Stromal cell of bone marrow (primary cell): ENCODE measurements around the gene LAMB1.

Source experiments
- DNase-seq: peaks from one replicate; pipeline ENCODE4 v3.0.0-alpha.2; 2012; ENCODE audit warnings: low read depth

The LAMB1 gene

DNA sequence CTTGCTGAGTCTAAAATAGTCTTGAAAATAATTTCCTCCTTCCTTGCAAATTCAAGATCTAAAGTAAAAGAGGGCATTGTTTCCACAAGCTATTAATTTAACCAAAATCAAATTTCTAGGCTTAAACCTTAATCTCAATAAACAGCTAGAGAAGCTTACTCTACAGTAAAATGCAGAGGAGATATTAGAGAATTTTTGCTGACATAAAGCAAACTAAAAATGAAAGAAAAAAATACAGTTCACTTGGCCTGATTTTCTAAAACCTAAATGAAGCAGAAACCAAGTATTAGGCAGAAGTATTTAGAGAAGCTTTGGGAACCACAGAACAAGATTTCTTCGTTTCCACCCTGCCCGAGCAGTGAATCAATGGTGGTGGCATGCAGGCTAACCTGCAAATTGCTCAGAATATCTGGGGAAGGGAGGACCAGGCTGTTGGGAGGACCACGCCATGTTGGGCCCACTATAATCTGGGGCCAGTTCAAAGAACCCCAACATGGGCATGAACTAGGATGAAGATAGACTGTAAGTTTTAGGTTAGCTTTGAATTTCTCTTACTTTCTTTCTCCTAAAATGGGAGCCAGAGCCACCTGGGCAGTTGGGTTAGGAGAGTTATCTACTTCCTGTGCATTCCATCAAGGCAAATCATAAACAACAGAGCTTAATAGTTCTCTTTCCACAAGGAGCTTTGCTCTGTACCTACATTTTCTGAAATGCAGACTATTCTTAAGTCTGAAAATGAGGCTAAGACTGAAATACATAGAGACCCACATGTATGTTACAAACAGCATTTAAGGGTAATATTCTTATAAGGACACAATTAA, 4.1 kb downstream of the LAMB1 start:
- no peak for DNase-seq

DNA sequence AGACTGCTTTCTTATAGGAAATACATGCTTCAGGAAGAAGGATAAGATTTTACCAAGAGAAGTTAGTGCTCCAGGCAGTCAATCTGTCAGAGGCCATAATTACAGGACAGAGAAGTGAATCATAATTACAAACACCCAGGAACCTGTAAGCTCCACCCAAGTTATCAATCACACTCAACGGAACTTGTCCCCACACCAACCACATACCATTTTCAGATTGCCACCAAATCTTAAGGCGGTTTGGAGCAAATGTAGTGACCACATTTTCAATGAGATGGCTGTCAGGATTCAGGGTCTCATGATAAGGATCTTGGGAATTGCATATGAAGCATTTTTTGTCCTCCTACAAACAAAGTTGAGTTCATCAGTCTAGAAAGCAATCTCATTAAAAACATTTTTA, 4.8 kb downstream of the LAMB1 start:
- no peak for DNase-seq

DNA sequence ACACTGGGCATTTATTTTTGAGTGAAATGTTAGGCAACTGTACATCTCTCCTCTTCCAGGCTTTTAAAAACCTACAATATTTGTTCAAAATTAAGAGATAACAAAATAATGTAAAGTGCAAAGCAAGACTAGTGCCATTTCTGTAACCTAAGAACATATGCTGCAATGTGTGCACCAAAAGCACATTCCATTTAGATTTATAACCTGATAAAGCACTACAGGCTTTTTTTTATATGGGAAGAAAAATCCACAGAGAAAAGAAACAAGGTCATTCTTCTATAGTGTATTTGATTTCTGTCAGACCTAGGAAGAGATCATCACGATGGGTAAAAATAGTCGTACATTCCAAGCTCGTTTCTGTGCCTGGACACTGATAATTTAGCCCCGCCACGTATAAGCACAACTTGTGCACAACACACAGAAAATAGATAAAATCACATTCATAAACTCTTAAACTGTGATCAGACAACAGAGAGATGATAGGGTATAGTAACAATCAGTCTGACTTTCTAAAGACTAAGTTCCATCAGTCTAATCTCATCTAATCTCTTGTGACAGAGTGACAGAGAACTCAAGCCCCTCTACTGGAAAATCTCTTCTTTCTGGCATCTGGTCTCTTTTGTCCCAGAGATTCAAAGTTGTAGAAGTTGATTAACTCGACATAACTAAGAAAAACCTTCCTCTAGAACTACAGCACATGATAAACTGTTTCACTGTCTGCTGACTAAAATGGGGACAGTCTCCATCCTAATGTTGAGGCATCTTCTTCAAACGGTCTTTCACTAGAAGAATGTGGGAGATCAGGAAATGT, 6.7 kb downstream of the LAMB1 start:
- no peak for DNase-seq

DNA sequence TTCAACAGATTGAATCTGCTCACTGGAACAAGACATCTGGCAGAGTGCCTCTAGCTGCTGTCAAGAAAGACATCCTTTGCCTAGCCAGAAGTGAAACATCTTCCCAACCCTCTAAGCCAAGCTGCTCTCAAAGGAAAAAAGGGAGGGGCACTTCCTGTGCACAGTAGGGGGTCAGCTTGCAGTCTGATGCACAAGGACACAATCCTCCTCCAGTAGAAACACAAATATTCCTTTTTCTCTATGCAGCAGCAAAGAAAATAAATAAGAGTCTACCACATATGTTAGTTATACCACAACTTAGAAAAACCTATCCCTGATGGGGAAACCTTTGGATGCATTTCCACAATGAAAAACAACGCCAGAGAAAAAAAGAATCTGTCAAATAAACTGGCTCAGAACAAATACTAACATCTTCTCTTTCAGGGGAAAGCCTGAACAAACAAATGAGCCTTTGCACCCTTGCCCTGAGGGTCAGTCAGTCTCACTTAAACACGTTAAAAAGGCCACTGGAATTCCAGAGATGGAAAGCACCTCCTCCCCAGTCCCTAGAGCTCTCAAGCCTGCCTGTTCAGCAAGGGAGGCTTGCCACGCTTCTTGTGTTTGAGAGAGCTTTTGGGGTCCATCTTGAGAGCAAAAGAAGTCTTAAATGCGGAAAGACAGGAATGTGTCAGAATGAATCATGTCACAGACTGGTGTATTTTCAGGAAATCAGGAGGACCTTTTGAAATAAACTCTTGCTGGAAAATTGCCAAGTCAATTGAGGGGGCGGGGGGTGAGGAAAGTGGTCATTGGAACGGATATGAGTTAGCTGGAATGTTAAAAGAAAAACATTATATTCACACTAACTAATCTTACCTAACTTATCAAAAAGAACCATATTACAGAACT, 7.5 kb downstream of the LAMB1 start:
- DNase-seq = peak; percentile 76

DNA sequence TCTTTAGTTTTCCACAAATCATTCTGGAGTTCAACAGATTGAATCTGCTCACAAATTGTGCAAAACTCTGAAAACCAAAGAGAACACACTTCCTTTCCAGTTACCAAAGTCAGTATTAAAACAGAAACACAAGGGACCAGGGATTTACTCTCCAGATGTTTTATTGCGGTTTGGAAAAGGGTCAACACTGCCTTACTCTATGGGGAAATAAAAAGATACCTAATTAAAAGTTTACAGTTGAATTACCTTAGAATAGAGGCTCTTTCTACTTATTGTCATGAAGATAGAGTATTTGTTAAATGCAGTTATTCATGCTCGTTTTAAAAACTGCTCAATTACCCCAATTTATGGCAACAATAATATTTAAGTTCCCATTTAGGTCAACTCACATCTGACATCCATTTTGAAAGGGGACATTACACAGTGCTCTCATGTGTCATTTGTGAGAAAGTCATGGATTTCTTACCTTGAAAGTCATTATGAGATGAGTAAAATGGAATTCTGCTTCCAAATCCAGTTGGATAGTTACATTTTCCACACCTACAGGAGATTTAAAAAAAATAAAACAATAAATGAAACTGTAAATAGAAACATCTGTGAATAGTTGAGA, 8.4 kb downstream of the LAMB1 start:
- DNase-seq = no peak

DNA sequence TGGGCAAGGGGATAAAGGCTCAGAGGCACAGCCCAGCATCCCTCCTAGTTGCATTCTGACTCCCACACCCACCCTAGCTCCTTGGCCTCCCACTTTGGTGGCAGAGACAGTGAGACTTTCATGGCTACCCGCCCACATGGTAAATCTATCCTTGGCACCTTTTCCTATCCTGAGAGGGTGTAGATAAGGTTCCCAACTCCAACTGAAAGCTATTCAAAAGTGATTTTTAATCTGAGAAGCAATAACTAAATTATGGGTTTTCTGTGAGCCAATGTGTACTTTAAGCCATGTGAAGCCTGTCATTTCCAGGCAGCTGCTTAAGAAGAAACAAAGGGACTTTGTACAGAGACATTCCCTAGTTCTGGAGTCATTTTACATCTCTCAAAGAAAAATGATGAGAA, 9.1 kb downstream of the LAMB1 start:
- DNase-seq = no peak

DNA sequence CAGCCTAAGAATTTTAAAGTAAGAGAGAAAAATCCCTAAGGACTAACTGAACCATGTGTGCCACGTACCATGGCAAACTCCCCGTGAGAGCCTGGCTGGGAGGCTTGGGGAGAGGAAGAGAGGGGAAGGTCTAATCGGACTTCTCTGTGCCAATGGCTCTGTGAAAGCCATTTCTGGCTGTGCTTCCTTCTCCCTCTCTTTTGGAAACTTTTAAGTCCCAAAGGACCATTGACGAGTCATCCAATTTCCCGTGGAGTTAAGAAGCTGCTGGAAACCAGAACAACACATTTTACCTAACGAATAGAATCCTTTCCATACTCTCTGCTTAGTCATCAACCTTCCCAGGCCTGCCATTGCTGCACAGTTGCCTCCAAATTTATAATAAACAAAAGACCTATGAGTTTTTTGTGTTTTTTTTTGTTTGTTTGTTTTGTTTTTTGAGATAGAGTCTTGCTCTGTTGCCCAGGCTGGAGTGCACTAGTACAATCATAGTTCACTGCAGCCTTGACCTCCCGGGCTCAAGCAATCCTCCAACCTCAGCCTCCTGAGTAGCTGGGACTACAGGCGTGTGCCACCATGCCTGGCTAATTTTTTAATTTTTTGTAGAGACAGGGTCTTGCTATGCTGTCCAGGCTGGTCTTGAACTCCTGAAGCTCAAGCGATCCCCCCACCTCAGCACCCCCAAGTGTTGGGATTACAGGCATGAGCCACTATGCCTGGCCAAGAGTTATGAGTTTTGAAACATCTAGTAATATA, 13.2 kb downstream of the LAMB1 start:
- peak; percentile 91 for DNase-seq

DNA sequence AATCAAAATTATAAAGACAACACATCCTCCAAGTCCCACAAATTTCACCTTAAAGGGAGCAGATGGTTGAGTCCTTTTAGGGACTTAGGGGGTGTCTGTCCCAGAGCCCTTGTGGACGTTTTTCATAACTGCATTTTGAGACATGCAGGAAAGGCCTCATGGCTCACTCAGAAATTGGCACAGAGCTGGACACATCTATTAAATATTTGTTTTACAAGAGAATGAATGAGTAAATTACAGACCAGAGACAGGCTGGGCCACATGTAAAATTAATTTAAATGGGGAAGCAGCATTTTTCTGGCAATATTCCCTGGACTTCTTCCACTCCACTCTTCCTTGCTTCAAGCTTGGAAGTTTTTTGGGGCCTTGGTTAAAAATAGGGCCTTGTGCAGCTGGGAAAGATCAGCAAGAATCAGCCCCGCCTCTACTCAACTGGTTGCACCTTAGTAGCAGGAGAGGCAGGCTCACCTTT, 20.0 kb downstream of the LAMB1 start:
- DNase-seq = no peak

DNA sequence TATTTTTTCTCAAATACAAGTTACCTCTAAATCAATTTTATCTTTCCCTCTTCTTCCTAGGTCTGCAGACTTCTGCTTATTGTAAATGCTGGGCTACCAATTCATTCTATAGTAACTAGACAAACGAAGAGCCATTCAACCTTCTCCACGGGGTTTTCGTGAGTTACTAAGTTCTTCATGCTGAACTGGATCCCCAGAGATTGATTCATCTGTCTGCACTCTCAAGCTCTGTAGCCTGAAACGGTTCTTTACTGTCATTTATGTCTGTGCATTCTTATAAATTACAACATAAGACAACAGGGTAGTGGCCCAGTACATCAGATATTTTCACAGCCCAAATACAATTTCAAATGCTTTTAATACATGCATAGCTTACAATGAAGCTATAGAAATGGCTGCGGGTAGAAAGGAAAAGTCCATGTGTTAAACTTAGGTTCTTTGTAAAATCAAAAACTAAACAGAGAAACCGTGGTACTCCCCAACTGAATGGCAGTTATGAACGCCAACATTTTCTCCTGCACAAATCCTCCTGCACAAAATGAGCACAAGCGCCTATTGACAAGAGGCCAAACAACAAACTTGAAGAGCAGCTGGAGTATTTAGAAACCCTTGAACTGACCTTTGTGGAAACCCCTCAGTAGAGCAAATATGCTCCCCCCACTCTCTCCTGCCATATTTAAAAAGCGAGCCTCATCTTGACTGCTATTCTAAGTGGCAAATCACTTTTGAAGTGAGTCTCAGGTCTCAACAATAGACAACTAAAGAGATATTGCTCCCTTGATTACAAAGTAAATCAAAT, 20.7 kb downstream of the LAMB1 start:
- DNase-seq = no peak

DNA sequence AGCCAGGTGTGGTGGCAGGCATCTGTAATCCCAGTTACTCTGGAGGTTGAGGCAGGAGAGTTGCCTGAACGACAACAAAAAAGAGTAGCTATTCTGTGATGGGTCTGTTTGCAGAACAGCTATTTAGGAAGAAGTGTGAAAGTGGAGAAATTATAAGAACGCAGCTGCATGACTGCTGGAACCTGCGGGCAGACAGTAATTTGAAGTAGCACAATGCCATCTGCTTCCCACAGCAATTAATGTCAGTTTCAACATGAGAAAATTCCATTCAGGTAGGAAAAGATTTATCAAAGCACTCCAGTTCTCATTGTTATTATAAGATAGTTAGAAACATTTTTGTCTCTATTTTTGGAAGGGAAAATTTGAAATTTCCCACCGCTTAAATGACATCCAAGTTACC, 21.5 kb downstream of the LAMB1 start:
- no peak for DNase-seq

DNA sequence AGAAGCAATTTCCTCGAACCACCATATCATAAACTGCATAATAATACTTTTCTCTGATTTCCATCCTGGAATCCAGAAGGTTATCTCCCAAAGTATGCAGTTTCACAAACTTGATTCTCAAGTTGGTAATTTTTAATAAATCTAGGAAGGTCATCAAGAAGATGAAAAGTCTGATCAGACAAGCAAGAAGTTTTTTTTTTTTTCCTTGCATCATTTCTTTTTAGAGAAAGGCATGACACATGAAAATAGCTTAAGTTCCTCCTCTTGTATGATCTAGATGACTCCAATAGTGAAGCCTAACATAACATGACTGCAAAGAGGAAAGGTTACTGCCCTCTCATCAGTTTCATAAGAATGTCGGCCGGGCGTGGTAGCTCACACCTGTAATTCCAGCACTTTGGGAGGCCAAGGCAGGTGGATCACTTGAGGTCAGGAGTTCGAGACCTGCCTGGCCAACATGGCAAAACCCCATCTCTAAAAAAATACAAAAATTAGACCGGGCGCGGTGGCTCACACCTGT, 22.2 kb downstream of the LAMB1 start:
- DNase-seq = no peak

DNA sequence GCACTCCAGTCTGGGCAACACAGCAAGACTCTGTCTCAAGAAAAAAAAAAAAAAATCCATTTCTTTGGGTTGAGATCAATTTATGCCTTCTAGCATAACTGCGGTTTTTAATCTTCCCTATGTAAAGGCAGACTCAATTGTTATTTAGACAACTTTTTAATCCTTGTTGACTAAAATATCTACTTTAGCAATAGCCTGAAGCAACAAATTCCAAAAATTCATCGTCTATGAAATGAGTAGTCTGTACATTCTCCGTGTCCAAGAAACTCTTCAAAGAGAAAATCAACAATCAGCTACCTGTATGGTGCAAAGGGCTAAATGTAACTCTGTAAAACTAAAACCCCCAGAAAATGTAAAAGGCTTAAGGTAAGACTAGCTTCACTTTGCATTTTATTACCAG, 22.8 kb downstream of the LAMB1 start:
- no peak for DNase-seq

DNA sequence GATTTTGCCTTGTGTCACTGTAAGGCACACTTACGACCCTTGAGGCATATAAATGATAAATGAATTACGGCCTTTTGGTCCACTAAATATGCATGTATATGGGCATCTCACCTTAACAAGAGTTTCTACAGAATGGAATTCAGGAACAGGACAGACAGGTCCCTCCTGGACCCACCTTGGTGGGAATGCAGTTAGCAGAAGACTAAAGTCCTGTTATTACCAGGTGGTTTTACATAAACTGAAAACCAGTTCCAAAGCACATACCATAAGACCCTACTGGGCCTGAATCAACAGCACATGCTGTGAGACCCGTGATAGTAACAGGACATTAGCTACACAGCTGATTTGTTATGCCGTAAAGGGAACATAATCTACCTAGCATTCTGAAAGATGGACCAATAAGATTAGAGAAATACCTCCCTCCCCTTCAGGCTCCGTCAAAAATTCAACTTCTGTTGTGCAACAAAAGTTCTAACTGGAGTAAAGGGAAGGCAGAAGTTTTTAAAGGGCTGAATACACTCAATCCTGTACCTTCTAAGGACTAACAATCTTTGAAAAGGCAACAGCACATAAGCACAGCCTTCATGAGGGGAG, 24.0 kb downstream of the LAMB1 start:
- no peak for DNase-seq

DNA sequence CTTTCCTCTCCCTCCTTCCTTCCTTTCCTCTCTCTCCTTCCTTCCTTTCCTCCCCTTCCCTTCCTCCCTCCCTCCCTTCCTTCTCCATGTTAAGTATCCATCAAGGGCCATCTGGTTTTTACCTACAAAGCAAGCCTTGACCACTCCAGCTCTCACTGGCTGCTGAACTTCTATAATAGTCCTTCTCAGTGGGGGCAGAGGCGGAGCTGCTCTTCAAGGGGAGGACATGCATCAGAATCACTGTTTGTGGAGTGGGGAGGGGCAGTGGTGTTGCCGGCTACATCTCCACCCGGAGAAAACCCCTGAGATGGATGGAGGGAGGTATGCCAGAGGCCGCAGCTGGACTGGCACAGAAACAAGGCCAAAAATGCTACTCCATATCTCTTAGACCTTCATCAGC, 25.9 kb downstream of the LAMB1 start:
- no peak for DNase-seq

DNA sequence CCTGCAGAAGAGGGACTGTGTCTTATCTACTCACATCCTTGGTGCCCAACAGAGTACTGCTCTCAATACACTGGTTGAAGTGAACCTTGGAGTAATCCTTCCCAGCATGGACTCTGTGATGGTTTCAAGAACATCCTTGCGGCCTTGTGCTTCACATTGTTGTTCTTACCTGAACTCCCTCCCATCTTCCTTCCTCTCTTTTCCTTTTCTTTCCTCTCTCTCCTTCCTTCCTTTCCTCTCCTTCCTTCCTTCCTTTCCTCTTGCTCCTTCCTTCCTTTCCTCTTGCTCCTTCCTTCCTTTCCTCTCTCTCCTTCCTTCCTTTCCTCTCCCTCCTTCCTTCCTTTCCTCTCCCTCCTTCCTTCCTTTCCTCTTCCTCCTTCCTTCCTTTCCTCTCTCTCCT, 26.3 kb downstream of the LAMB1 start:
- no peak for DNase-seq

DNA sequence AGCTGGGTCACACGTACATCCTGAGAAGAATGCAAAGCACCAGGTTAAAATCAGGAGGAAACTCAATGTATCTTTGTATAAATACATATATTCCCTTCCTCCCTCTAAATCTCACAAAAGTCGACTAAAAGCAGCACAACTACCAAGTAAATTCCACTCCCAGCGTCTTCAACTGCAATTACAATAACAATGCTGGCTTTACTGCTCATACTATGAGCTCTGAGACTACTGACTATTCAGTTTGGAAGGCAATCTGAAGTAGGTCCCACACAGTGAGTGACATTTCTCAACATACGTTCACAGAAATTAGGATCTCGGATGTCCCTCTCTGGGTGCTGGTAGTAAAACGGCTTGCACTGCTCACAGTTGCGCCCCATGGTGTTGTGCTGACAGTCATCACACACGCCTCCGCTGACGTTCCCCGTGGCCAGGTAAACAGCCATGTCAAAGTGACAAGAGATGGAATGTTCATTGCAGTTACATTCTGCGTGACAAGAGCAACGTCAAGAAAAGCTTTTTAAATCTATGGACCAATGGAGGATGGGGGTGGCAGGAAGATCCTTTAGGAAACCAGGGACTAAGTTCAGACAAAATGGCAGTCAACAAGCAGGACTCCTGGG, 27.5 kb downstream of the LAMB1 start:
- DNase-seq = no peak

DNA sequence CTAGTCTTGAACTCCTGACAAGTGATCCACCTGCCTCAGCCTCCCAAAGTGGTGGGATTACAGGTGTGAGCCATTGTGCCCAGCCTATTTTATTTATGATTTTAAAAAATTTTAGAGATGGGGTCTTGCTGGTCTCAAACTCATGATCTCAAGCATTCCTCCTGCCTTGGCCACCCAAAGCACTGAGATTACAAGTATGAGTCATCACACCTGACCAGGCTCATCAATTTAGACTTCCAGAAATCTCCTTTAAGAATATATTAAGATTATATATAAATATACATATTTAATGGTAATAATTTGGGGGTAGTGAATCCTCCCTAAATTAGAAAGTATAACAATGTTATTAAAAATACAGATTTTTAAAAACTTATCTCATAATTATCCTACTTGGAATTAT, 29.1 kb downstream of the LAMB1 start:
- DNase-seq = no peak

DNA sequence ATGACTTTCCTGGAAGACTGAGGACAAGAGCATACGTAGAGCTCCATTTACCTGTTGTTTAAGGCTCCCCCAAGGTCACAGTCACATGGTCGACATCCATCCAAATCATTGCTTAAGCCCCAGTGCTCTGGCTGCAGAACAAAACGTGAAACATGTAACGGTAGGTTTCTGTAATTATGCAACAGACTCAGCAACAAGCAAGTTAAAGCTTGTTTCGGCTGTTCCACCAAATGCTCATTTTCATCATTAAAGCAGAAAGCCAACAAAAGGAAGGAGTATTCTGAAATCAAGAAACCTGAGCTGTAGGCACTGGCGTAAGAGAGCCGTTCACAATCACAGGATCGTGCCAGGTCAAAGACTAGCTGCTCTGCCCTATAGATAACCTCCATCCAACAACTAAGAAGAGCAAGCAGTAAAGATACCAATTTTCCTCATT, 30.0 kb downstream of the LAMB1 start:
- DNase-seq = no peak

DNA sequence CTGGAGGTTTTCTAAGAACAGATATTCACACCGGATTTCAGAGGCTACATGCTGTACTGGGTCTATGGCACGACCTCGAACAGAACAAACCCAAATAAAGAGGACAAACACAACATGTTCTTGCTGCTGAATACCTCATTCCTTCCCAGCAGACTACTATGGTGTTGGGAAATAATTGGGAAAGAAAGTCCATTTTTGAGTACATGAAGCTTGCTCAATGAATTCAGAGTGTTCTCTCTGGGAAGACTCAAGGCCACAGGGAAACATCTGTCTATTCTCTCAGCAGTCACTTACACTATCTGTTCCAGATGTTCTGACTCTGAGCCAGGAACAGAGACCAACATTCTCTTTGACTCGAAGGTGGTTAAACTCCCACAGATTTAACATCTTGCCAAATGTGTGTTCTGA, 30.9 kb downstream of the LAMB1 start:
- peak; percentile 68 for DNase-seq
